GM10847 (cell line): ENCODE data around the gene ZNF410.
A peak's percentile ranks its signal among the peaks of the same experiment; 100 is the strongest.

Source experiments
- POLR2A ChIP-seq: IDR thresholded peaks from 2 replicates; pipeline ENCODE4 v1.6.1; 2011; ENCODE audit not compliant: insufficient read length; ENCODE audit errors: extremely low read depth

ZNF410 gene

DNA sequence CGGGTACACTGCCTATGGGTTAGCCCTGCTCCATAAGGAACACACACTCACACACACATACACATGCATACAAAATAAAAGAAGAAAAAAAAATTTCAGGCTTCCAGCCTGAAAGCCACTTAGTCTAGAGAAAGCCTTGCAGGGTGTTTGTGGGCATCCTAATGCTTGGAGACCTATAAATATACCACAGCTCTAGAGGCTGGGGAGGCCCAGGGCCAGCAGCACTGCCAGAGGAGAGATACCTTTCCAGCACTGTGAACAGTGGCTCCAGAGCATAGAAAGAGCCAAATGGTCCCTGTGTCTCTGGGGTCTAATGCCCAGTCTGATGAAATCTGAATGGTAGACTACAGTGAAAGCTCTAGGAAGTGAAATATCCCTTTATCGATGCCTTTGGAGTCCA is 50.4 kb downstream of the ZNF410 start:
- no peak for TF ChIP-seq POLR2A

- TF ChIP-seq POLR2A = no peak
These were observed 55.5 kb downstream of the ZNF410 start for GRCh38 chr14:73942180-73942579.

- no peak for TF ChIP-seq POLR2A
These were observed 56.4 kb downstream of the ZNF410 start for GRCh38 chr14:73943083-73943482.

GRCh38 chr14:73944432-73945158 is 57.9 kb downstream of the ZNF410 start:
- TF ChIP-seq POLR2A = no peak

- no peak for TF ChIP-seq POLR2A
These were observed 58.6 kb downstream of the ZNF410 start for GRCh38 chr14:73945159-73945670.

DNA sequence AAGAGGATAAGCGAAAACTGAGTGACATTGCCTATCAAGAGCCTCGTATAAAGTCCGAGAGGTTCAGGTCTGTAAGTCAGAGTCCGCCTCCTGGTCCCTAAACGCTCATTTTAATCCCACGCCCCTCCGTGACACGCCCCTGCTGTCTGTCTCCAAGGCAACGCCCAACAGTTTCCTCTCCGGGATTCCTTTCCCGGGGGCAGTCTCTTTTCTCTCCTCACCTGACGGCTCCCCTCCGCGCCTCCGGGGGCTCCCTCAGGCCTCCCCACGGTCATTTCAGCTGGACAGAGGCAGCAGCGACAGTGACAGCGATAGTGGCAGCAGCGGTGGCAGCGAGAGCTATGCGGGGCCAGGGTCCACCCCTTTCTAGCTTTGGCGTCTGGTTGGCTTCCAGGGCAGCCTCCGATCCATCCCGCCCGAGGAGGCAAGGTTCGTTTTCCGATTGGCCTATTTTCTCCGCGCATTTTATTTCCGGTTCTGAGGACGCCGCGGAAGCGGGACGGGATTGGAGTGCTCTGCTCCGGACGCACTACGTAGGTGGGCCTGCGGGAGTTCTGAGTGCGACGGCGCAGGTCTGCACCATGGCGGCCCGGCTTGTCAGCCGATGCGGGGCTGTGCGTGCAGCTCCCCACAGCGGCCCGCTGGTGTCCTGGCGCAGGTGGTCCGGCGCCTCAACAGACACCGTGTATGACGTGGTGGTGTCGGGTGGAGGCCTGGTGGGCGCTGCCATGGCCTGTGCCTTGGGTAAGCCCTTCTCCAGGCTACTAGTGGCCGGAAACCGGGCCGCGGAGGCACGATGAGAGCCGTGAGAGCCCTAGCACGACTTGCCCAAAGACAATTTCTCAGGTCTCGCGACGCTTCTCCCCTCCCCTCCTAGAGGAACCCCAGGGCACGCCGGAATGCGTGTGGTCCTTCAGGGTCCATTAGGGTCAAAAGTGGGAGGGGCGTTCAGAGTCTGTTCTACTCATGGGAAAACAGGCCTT is 63.4 kb downstream of the ZNF410 start, which contains the start of the genes COQ6 and FAM161B:
Gene COQ6 (plus strand): TSS at position 551 of the 983 bp plus-strand sequence. CDS start 31 bp downstream, at position 582.
Gene FAM161B (minus strand): TSS at position 343 of the 983 bp plus-strand sequence. CDS start 68 bp downstream, at position 275.
- TF ChIP-seq POLR2A = peak; percentile 86

DNA sequence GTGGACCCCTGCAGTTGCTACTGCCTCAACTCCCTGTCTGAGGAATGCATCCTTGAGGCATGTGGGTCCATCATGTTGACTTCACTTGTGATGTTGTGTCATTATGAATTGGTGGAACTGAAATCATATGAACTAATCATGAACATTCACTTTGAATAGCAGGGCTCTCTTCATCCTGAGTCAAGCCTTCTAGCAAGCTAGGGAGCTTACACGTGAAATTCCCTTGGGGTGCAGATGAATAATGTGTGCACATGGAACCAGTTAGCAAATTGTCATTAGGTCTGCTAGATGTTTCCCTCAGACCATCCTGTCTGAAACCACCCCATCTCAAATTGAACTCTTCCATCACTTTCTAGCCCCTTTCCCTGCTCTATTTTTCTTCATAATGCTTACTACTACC is 67.1 kb downstream of the ZNF410 start:
- TF ChIP-seq POLR2A = no peak

GRCh38 chr14:73955674-73956073 is 69.0 kb downstream of the ZNF410 start:
- TF ChIP-seq POLR2A = no peak

DNA sequence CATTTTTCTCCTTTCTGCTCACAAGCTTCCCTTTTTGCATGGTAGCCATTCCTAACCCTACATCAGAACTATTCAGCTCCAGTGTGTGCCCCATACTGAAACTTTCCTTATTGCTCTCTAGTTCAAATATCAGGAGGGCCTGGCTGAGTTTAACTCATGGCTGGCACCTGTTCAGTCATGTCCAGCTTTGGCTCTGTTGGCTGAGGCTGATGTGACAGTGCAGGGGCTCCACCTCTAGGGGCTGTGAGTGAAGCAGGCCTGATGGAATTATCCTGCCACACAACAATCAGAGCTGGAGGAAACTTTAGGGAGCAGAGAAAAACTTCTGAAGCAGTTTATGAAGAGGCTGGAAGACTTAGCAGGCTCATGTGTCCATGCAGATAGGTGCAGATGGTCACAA is 71.9 kb downstream of the ZNF410 start:
- no peak for TF ChIP-seq POLR2A

DNA sequence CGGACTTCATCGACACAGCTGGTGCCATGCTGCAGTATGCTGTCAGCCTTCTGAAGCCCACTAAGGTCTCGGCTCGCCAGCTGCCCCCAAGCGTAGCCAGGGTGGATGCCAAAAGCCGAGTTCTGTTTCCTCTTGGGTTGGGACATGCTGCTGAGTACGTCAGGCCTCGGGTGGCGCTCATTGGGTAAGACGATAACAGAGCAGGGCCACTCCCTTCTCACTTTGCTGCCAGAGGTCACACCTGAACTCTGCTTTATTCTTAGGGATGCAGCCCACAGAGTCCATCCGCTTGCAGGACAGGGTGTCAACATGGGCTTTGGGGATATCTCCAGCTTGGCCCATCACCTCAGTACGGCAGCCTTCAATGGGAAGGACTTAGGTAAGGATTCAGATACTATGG is 74.5 kb downstream of the ZNF410 start:
- TF ChIP-seq POLR2A = no peak

- TF ChIP-seq POLR2A = no peak
These were observed 78.6 kb downstream of the ZNF410 start for GRCh38 chr14:73965216-73965615.

DNA sequence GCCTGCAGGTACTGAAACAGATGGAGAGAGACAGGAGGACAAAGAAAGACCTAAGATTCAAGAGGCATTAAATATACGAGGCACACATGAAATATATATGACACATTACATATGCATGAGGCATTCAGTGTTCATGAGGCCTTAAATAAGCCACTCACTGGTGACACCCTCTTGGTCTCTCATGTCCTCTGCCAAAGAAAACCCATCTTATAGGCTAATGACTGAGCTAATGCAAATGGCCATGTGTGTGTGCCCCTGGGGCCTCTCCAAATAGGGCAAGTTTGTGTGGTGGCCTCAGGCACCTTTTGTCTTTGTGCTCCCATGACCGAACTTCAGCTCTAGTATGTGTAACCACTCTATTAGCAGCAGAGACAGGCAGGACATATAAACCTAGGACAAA is 82.2 kb downstream of the ZNF410 start:
- TF ChIP-seq POLR2A = no peak

GRCh38 chr14:73973497-73973896 is 86.8 kb downstream of the ZNF410 start:
- no peak for TF ChIP-seq POLR2A

- no peak for TF ChIP-seq POLR2A
These were observed 89.5 kb downstream of the ZNF410 start for GRCh38 chr14:73976125-73976524.

- no peak for TF ChIP-seq POLR2A
These were observed 91.2 kb downstream of the ZNF410 start for GRCh38 chr14:73977896-73978295.
